Activated effector memory CD4-positive, alpha-beta T cell treated with Interleukin-2 at 50 U/mL for 16 hours (primary cell): Measurements from ENCODE around the gene ENO1.
"Not testable (repeated sequence)": the region's sequence is repeated elsewhere in the genome, so short reads cannot be mapped to it uniquely, and the experiment has no call there.

Experiments
- DNase-seq: peaks from one replicate; pipeline ENCODE4 v3.0.0-alpha.2; 2020

Gene ENO1

DNA sequence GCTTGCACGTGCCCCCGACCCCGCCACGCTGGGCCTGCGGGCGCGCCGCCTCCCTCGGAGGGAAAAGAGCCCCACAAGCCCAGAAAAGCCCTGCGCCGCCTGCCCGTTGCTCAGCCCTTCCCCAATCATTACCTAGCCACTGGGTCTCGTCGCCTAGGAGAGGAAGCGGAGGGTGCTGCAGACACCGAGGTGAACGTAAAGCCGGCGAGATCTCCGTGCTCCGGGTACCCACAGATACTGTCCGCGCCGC, at the start of gene ENO1:
Gene ENO1, minus strand, starts transcription at position 239 of the 250 bp plus-strand sequence. CDS start 3,778 bp downstream, outside the sequence.
- no peak for DNase-seq

- DNase-seq = no peak
Measured at GRCh38 chr1:8926707-8927694, 48.5 kb upstream of the ENO1 start.

GRCh38 chr1:8925960-8926359, 47.5 kb upstream of the ENO1 start:
- DNase-seq = no peak

- no peak for DNase-seq
Measured at GRCh38 chr1:8925406-8925805, 46.9 kb upstream of the ENO1 start.

- no peak for DNase-seq
Measured at GRCh38 chr1:8922962-8923361, 44.5 kb upstream of the ENO1 start.

- DNase-seq = not testable (repeated sequence)
Measured at GRCh38 chr1:8917536-8917935, 39.0 kb upstream of the ENO1 start.

- DNase-seq = no peak
Measured at GRCh38 chr1:8915446-8915845, 37.0 kb upstream of the ENO1 start.

GRCh38 chr1:8914466-8914865, 36.0 kb upstream of the ENO1 start:
- no peak for DNase-seq

DNA sequence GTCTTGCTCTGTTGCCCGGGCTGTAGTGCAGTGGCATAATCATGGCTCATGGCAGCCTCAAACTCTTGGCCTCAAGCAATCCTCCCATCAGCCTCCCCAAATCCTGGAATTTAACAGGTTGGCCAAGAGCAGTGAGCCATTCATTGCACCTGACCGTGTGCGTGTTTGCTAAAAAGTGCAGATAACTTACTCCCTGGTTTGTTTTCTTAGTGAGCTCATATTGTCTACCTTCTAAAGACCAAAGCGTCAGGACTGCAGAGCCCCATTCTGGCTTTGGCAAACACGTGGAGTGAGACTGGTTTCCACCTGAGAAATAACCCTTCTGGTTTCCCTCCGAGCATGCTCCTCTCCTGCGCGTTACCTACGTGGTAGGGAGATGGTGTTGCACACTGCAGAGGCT, 35.0 kb upstream of the ENO1 start:
- no peak for DNase-seq

GRCh38 chr1:8911416-8912309, 33.2 kb upstream of the ENO1 start:
- DNase-seq = no peak

- no peak for DNase-seq
Measured at GRCh38 chr1:8910914-8911313, 32.4 kb upstream of the ENO1 start.

DNA sequence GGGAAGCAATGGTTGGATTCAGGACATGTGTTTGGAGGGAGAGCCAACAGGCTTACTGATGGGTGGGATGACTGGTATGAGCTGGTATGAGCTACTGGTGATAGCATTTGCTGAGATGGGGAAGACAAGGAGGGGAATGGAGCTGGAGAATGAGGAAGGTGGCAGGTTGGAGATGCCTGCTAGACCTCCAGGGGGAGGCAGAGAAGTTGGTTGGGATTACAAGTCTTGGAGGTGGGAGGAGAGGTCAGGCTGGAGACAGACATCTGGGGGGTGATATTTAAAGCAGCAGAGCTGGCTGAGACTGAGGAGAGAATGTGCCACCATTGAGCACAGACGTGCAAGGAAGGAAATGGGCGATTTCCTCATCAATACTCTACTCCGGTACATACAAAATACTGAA, 31.8 kb upstream of the ENO1 start:
- DNase-seq = no peak

DNA sequence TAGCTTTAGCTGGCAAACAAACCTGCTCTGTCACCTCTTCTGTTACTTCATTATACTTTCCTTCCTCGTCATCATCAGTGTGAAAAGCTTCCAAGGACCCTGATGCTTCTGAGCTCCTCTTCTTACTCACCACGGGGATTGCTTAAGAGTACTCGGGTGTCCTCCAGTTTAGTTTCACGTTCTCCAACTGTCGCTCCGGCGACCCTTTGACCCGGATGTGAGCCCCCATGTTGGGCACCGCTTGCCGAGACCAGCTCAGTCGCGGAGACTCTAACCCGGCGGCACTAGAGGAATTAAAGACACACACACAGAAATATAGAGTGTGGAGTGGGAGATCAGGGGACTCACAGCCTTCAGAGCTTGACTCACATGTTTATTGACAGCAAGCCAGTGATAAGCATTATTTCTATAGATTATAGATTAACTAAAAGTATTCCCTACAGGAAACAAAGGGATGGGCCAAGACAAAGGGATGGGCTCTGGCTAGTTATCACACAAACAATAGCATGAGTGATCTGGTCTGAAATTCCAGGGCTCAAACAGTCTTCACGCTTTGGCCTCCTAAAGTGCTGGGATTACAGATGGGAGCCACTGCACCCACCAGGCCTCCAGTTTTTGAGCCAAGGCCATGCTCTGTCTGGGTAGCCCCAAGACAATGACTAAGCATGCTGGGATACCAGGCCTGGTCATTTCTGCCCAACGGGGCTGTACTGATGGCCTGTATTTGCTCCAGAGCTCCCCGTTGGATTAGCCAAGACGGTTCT, 30.1 kb upstream of the ENO1 start:
- DNase-seq = no peak

DNA sequence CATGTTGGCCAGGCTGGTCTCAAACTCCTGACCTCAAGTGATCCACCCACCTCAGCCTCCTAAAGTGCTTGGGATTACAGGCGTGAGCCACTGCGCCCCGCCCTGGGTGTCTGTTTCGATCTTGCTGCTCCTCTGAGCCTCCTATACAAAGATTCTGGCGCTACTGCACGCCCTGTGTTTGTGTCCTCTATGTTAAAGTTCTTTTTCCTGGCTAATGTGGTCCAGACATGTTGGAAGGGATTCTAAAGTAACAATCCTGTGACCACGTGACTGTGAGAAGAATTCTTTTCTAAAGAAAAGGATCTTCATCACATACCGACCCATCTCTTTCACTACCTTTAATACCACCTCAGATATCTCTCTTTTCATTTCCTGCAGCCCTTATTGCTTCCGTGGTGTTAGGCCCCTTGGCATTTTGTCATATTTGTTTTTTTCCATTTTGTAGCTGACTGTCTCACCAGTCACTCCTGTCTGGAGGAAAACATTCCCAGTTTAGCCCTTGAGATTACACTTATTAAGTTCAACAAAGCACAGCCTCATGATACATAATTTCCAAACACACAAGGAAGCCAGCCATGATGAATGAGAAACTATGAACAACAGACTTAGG, 27.2 kb upstream of the ENO1 start:
- no peak for DNase-seq

- no peak for DNase-seq
Measured at GRCh38 chr1:8903908-8904650, 25.6 kb upstream of the ENO1 start.

DNA sequence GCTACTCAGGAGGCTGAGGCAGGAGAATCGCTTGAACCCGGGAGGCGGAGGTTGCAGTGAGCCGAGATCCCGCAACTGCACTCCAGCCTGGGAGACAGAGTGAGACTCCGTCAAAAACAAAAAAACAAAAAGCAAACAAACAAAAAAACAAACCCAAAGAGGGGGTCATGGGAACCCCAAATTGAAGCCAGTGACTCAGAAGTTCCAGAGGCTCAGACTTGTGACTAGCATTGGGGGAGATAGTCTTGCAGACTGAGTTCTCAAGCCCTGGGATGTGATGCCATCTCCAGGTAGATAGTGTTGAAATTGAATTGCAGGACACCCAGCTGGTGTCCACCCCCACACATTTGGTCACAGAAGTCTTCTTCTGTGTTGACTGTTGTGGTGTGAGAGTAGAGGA, 24.9 kb upstream of the ENO1 start:
- no peak for DNase-seq

GRCh38 chr1:8902765-8903164, 24.3 kb upstream of the ENO1 start:
- DNase-seq = no peak

- DNase-seq = not testable (repeated sequence)
Measured at GRCh38 chr1:8900684-8901083, 22.2 kb upstream of the ENO1 start.

GRCh38 chr1:8899046-8899445, 20.6 kb upstream of the ENO1 start:
- no peak for DNase-seq

DNA sequence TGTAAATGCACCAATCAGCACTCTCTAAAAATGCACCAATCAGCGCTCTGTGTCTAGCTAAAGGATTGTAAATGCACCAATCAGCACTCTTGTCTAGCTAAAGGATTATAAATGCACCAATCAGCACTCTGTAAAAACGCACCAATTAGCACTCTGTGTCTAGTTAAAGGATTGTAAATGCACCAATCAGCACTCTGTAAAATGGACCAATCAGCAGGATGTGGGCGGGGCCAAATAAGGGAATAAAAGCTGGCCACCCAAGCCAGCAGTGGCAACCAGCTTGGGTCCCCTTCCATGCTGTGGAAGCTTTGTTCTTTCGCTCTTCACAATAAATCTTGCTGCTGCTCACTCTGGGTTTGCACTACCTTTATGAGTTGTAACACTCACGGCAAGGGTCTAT, 19.9 kb upstream of the ENO1 start:
- not testable (repeated sequence) for DNase-seq

- not testable (repeated sequence) for DNase-seq
Measured at GRCh38 chr1:8897505-8897904, 19.0 kb upstream of the ENO1 start.

GRCh38 chr1:8896775-8897174, 18.3 kb upstream of the ENO1 start:
- not testable (repeated sequence) for DNase-seq
